Hematopoietic multipotent progenitor cell (in vitro differentiated cells): ENCODE measurements around the gene DHRS2. TPM values are rescaled to one million over a fixed set of nuclear protein-coding genes. Genes with fewer than 3 reads are reported as not detected.
"Not testable (repeated sequence)": the region's sequence is repeated elsewhere in the genome, so short reads cannot be mapped to it uniquely, and the experiment has no call there.

Source experiments
- DNase-seq, 3 donors: peaks; one replicate each; pipeline ENCODE4 v3.0.0-alpha.2; 2011 to 2015; ENCODE audit warnings: low read depth in 2 of 3, low spot score in 2 of 3
- total RNA-seq: library from RNA; depleted of rRNA; stranded (reverse); fragments of >200 nt; gene quantifications from one replicate; pipeline ENCODE4 v1.2.3, GENCODE V29; 2012

The DHRS2 gene
- total RNA-seq, 1 donor = under 0.01 TPM

DNA sequence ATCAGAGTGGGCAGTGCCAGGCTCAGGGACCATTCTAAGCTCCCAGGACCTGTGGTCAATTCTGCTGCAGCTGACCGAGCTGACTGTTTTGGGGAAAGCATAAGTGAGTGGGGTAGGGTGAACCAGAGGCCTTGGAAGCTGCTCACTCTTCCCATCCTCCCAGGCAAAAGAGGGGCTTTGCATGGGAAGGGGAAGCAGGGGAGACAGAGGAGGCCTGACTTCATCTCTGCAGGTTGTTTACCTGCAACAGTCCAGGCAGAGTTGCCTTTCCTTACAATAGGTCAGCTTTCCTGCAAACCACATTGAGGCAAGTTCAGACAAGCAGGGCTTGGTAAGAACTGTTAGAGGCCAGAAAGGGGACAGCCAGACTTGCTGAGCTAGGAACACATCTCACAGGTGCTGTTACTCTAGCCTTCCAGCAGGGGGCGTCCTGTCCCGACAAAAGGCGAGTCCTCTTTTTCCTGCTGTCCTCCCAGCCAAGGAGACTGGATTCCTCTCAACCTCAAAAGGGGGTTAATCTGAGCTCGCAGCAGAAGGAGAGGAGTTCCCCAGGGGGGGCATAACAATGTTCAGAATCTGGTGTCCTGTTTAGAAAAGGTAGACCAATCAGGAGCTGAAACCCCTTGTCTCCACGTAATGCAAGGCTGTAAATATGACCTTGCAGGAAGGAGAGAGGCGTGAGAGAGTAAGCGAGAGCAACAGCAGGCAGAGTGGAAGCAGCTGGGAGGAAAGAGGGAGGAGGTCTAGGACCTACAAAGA, 4.3 kb upstream of the DHRS2 start:
- peak; percentile 56 to 88 (median 69) for DNase-seq

- DNase-seq = no peak
Observed at GRCh38 chr14:23632461-23633159, 3.6 kb upstream of the DHRS2 start.

GRCh38 chr14:23633160-23633701, 2.9 kb upstream of the DHRS2 start:
- no peak for DNase-seq

GRCh38 chr14:23634698-23635412, 1.3 kb upstream of the DHRS2 start:
- DNase-seq = not testable (repeated sequence)

DNA sequence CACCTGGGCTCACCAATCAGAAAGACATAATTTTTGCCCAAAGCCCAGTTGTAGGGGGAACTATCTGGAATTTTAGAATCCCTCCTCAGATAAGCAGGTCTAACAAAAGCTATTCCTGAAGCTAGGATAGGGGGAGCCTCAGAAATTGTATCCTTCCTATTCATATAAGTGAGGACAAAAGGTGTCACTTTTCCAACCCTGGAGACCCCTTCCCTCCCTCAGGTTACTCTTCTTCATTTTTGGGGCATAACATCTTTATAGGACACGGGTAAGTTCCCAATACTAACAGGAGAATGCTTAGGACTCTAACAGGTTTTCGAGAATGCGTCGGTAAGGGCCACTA, 1.1 kb downstream of the DHRS2 start:
- not testable (repeated sequence) for DNase-seq

- not testable (repeated sequence) for DNase-seq
Observed at GRCh38 chr14:23637655-23638413, 1.7 kb downstream of the DHRS2 start.

GRCh38 chr14:23638414-23639047, 2.4 kb downstream of the DHRS2 start:
- no peak for DNase-seq

GRCh38 chr14:23639048-23639890, 3.1 kb downstream of the DHRS2 start:
- DNase-seq = no peak

DNA sequence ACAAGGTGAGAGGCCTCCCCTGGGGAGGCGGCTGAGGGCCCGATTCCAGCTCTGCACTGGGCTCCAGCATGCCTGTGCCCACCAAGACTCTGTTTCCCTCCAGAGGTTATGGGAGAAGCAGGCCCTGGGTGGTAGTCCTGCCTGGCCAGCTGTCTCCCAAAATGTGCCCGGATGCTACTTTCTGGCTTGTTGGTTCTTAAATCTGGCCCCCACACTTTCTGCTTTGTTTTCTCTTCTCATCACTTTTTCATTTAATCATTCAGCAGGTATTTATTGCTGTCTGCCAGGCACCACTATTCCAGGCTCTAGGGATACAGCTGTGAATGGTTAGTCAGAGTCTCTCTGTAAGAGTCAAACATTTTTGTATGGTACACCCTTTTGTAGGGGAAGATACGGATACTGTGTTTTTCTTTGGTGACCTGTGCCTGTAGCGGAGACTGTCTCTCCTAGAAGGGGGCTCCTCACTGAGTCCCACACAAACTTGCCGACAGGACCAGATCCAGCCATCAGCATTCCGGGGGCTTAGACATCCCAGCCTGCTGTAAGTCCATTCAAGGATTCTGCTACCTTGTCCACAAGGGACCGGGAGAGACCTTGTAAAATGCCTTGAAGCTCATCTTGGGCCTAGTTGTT, 3.8 kb downstream of the DHRS2 start:
- DNase-seq = no peak

DNA sequence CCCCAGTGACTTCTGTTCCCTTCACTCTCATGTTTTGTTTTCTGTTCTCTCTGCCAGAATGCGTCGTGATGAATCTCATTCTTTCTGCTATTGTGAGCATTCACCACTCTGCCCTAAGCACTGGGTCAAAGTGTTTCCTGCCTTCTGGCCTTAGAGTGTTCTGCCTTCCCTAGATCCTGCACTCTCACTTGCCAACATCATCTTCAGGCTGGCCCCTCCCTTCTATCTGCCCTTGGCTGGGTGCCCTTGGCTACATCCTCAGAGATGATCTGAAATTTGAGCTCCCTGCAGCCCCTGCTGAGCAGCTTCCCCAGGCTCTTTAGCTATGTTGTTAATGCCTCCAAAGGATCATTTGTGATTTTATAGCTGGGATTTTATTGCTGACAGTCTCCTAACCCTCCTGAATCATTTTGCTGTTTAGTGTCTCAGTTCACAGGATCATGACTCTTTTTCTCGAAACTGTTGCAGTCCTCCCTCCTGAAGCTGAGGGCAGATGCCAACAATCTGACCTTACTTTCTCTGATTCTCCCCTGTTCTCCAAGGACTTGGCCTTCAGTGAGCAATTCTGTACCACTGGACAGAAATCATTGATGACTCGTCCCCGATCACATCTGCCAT, 4.5 kb downstream of the DHRS2 start:
- no peak for DNase-seq

- no peak for DNase-seq
Observed at GRCh38 chr14:23641180-23641914, 5.2 kb downstream of the DHRS2 start.

- peak in 1 of 3 donors; percentile 18 for DNase-seq
Observed at GRCh38 chr14:23641915-23642588, 5.9 kb downstream of the DHRS2 start.

DNA sequence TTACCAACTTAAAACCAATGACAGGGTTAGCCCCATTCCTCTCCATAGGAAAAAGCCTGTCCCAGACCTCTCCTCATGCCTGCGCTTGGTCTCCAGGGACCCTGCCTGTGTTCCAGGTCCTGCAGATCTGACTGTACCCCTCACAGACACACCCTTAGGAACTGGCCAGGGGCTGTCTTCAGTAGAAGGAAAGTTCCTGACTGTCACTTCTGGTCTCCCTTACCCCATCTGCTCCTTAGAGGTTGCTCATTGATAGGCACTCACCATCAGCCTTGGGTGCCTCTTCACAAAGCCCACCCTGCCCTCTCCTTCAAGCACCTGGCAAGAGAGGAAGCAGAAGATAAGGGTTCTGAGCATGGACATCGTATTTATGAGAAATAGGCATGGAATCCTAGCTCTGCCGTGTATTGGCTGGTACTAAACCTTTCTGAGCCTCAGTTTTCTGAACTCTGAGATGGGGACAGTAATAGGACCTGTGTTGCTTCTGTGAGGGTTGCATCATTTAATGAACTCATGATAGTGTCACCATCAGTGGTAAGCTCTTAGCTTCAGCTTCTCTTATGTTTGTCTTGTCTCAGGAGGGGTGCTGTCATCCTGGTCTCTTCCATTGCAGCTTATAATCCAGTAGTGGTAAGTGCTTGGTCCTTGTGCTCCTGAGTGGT, 7.5 kb downstream of the DHRS2 start:
- no peak for DNase-seq

DNA sequence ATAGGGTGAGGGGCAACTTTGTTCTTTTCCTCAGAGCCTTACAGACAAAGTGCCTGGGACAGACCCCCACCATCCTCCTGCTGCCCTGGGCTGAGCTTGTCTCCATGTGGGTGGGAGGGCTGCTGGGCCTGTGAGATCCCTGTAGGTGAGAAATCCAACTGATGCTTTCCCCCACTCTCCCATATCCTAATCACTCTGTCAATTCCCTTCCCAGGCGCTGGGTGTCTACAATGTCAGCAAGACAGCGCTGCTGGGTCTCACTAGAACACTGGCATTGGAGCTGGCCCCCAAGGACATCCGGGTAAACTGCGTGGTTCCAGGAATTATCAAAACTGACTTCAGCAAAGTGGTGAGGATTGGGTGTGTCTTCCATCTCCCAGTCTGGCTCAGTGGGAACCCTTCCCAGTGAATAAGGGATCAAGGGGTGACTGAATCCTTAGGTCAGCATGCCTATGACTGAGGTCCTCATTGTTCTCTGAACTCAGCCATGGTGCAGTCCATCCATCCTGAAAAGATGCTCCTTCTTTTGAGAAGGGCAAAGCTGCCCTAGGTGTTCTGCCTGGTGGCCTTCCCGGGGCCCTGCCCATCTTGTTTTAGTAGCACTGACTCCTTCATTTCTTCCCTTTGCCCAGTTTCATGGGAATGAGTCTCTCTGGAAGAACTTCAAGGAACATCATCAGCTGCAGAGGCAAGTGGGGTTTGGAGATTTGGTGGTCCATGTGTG, 8.2 kb downstream of the DHRS2 start:
- DNase-seq = no peak

DNA sequence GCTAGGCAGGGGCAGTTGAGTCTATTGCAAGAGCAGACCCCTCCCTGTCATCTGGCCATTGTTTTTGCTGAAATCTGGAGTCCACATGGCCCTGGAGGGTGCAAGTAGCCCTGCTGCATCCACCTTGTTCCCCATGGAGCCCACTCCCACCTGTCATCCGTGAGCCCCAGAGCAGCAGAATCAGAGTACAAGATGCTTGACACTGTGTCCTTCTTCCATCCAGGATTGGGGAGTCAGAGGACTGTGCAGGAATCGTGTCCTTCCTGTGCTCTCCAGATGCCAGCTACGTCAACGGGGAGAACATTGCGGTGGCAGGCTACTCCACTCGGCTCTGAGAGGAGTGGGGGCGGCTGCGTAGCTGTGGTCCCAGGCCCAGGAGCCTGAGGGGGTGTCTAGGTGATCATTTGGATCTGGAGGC, 8.8 kb downstream of the DHRS2 start:
- no peak for DNase-seq

DNA sequence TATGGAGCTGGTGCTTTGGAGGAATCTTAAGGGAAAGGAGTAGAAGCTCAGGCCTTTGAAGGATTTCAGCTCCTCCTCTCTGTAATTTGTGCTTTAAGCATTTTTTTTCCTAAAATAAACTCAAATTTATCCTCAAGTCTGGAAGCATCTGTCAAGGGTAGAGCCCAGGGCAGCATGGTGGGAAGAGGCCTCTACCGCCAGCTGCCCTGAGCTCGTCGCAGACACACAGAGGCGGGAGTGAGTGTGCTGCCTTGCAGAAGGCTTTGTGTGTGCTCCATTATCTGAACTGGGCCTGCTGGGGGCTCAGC, 9.3 kb downstream of the DHRS2 start:
- DNase-seq = no peak
